Small intestine (tissue), 7 donors: ENCODE results near the gene MS4A3. TPM values are rescaled to one million over a fixed set of nuclear protein-coding genes. Genes with fewer than 3 reads are reported as not detected.

Experiments
- DNase-seq, 2 donors: peaks; one replicate each; pipeline versions ENCODE4 v3.0.0 to v3.0.0-alpha.2; 2013
- FAIRE-seq: peaks from 2 replicates; lab custom pipeline; 2012; peaks lifted over from hg19 to GRCh38; lab: Jason Lieb, UNC
- H3K27ac ChIP-seq, 3 donors: one replicate each; pipeline ENCODE4 v1.5.1; 2013; ENCODE audit warnings: low read length in 2 of 3, mild to moderate bottlenecking in 2 of 3, control low read depth in 1 of 3, inconsistent platforms in 1 of 3, low read depth in 1 of 3, moderate library complexity in 1 of 3
- H3K27me3 ChIP-seq, 3 donors: one replicate each; pipeline ENCODE4 v1.6.1; 2013; ENCODE audit warnings: low read length in 3 of 3, inconsistent platforms in 1 of 3; ENCODE audit not compliant: control insufficient read depth in 3 of 3, insufficient read depth in 3 of 3
- H3K36me3 ChIP-seq, 3 donors: one replicate each; pipeline ENCODE4 v1.6.1; 2013; ENCODE audit warnings: low read length in 3 of 3, inconsistent platforms in 1 of 3, low read depth in 1 of 3, mild to moderate bottlenecking in 1 of 3, moderate library complexity in 1 of 3; ENCODE audit not compliant: control insufficient read depth in 3 of 3, insufficient read depth in 2 of 3
- H3K4me1 ChIP-seq, 3 donors: one replicate each; pipeline ENCODE4 v1.6.1; 2013; ENCODE audit warnings: low read length in 2 of 3, inconsistent platforms in 1 of 3, low read depth in 1 of 3, mild to moderate bottlenecking in 1 of 3, moderate library complexity in 1 of 3; ENCODE audit not compliant: control insufficient read depth in 3 of 3, insufficient read depth in 2 of 3
- H3K4me3 ChIP-seq, 3 donors: one replicate each; pipeline ENCODE4 v1.5.1; 2013; ENCODE audit warnings: low read length in 3 of 3, control low read depth in 1 of 3, inconsistent platforms in 1 of 3, low read depth in 1 of 3, mild to moderate bottlenecking in 1 of 3, moderate library complexity in 1 of 3
- H3K9me3 ChIP-seq, 2 donors: one replicate each; pipeline ENCODE4 v1.6.1; 2013; ENCODE audit warnings: low read depth in 1 of 2, low read length in 1 of 2; ENCODE audit not compliant: control insufficient read depth in 2 of 2, insufficient read depth in 1 of 2
- WGBS, 3 donors: extraction: QIAGEN DNeasy Blood & Tissue Kit; methylation state at CpG; one replicate each; pipeline ENCODE4 v1.1.7; 2013; 5-methylcytosine and 5-hydroxymethylcytosine counted together
- polyA plus RNA-seq, 4 donors: library from polyadenylated mRNA; stranded (reverse) in 3 of 4; unstranded in 1 of 4; fragments of 200-250 nt in 3 of 4; fragments of 120-200 nt in 1 of 4; gene quantifications; one replicate each; pipeline versions ENCODE4 v1.2.1 to v1.2.3, GENCODE V29; 2013
- donor health status: healthy with polysubstance abuse.
- donor health status: control.
- donor health status: control.
- donor health status: Bipolar disorder and iron deficiency.
- donor health status: healthy.

Gene MS4A3
- polyA plus RNA-seq, 4 donors: 0.38 TPM; not detected in 3

GRCh38 chr11:60078745-60079144 is 22.3 kb downstream of the MS4A3 start:
- Histone ChIP-seq H3K9me3 (no peaks in the 10 kb centered on the region), H3K27me3 (no peaks in the 10 kb centered on the region), H3K4me1 (no peaks in the 10 kb centered on the region), H3K4me3 (no peak overlapping the region), H3K27ac (no peak overlapping the region), H3K36me3 (no peaks in the 10 kb centered on the region)
- DNase-seq (no peak), FAIRE-seq (no peak)
- 66 to 71% (median 71%) methylated on average over 4 of the region's 4 CpGs for WGBS, 3 donors

GRCh38 chr11:60080535-60080934 is 24.1 kb downstream of the MS4A3 start:
- Histone ChIP-seq H3K4me1 (no peaks in the 10 kb centered on the region), H3K27me3 (no peaks in the 10 kb centered on the region), H3K9me3 (no peaks in the 10 kb centered on the region), H3K27ac (no peak overlapping the region), H3K4me3 (no peak overlapping the region), H3K36me3 (no peaks in the 10 kb centered on the region)
- FAIRE-seq: no peak
- 48 to 57% (median 52%) methylated on average over 3 of the region's 3 CpGs for WGBS, 3 donors
- no peak for DNase-seq

GRCh38 chr11:60084631-60085273 is 28.3 kb downstream of the MS4A3 start:
- Histone ChIP-seq H3K27ac (no peak overlapping the region), H3K27me3 (no peaks in the 10 kb centered on the region), H3K36me3 (no peaks in the 10 kb centered on the region), H3K4me1 (no peaks in the 10 kb centered on the region), H3K4me3 (no peak overlapping the region), H3K9me3 (no peaks in the 10 kb centered on the region)
- DNase-seq: no peak
- WGBS, 3 donors: 72 to 74% (median 73%) methylated on average over 3 of the region's 3 CpGs
- no peak for FAIRE-seq

- DNase-seq (no peak), FAIRE-seq (no peak)
- Histone ChIP-seq H3K27ac (no peak overlapping the region), H3K4me3 (no peak overlapping the region), H3K4me1 (no peaks in the 10 kb centered on the region), H3K27me3 (no peaks in the 10 kb centered on the region), H3K36me3 (no peaks in the 10 kb centered on the region), H3K9me3 (no peaks in the 10 kb centered on the region)
- WGBS, 3 donors: 75 to 88% (median 80%) methylated on average over 2 of the region's 2 CpGs
Measured at GRCh38 chr11:60085909-60086308, 29.4 kb downstream of the MS4A3 start.

- Histone ChIP-seq H3K27me3 (no peaks in the 10 kb centered on the region), H3K36me3 (no peaks in the 10 kb centered on the region), H3K4me3 (no peak overlapping the region), H3K4me1 (no peaks in the 10 kb centered on the region), H3K27ac (no peak overlapping the region), H3K9me3 (no peaks in the 10 kb centered on the region)
- 84 to 88% (median 85%) methylated on average over 1 of the region's 1 CpG for WGBS, 3 donors
- DNase-seq (no peak), FAIRE-seq (no peak)
Measured at GRCh38 chr11:60087239-60087638, 30.8 kb downstream of the MS4A3 start.

- H3K4me3 ChIP-seq: no peak within 1 kb of the TSS
- no peaks in the 10 kb centered on the region for H3K4me1 ChIP-seq
- H3K27me3 ChIP-seq: no peaks in the 10 kb centered on the region
- H3K27ac ChIP-seq: no peak within 1 kb of the TSS
- FAIRE-seq (no peak), DNase-seq (no peak)
- H3K36me3 ChIP-seq: no peaks in the 10 kb centered on the region
- no peaks in the 10 kb centered on the region for H3K9me3 ChIP-seq
- WGBS, 3 donors: 71 to 85% (median 81%) methylated on average over 1 of the region's 1 CpG
Measured at GRCh38 chr11:60088364-60088763, 31.9 kb downstream of the MS4A3 start, which contains the start of gene MS4A2. TSS of gene MS4A2 (plus strand) at chr11:60088664. CDS start at chr11:60088766, 102 bp downstream.

- Histone ChIP-seq H3K4me1 (peaks cover 0 to 2% (median 2%) of the 10 kb centered on the region in 3 donors), H3K4me3 (no peak overlapping the region), H3K27me3 (no peaks in the 10 kb centered on the region), H3K9me3 (no peaks in the 10 kb centered on the region), H3K27ac (no peak overlapping the region), H3K36me3 (no peaks in the 10 kb centered on the region)
- DNase-seq (no peak), FAIRE-seq (no peak)
- WGBS, 3 donors: 67 to 79% (median 73%) methylated on average over 4 of the region's 4 CpGs
Measured at GRCh38 chr11:60095477-60096120, 39.1 kb downstream of the MS4A3 start.

- Histone ChIP-seq H3K4me3 (no peak overlapping the region), H3K4me1 (peaks cover 0 to 2% (median 2%) of the 10 kb centered on the region in 3 donors), H3K36me3 (no peaks in the 10 kb centered on the region), H3K27me3 (no peaks in the 10 kb centered on the region), H3K9me3 (no peaks in the 10 kb centered on the region), H3K27ac (no peak overlapping the region)
- WGBS, 3 donors: 20 to 58% (median 38%) methylated on average over 1 of the region's 1 CpG
- peak in 1 of 2 donors; percentile 25 for DNase-seq
- no peak for FAIRE-seq
Measured at GRCh38 chr11:60097189-60097588, 40.7 kb downstream of the MS4A3 start.
